Skeletal muscle tissue (tissue), 4 donors: ENCODE measurements around the gene MTRR. TPM values are rescaled to one million over a fixed set of nuclear protein-coding genes. Genes with fewer than 3 reads are reported as not detected.

ENCODE experiments used
- H3K27ac ChIP-seq: one replicate; pipeline ENCODE4 v1.7.0; 2013; ENCODE audit warnings: mild to moderate bottlenecking, low read depth, low read length, inconsistent platforms
- H3K27me3 ChIP-seq, 3 donors: one replicate each; pipeline ENCODE4 v1.7.0; 2013; ENCODE audit warnings: low read length in 3 of 3; ENCODE audit not compliant: control insufficient read depth in 3 of 3, insufficient read depth in 3 of 3
- H3K36me3 ChIP-seq, 3 donors: one replicate each; pipeline ENCODE4 v1.7.0; 2013; ENCODE audit warnings: low read length in 3 of 3; ENCODE audit not compliant: control insufficient read depth in 3 of 3, insufficient read depth in 3 of 3
- H3K4me1 ChIP-seq, 3 donors: one replicate each; pipeline ENCODE4 v1.7.0; 2013; ENCODE audit warnings: low read length in 3 of 3, mild to moderate bottlenecking in 3 of 3; ENCODE audit not compliant: control insufficient read depth in 3 of 3, insufficient read depth in 3 of 3
- H3K4me3 ChIP-seq, 3 donors: one replicate each; pipeline ENCODE4 v1.7.0; 2013; ENCODE audit warnings: low read length in 3 of 3
- H3K9ac ChIP-seq, 3 donors: one replicate each; pipeline ENCODE4 v1.7.0; 2013; ENCODE audit warnings: low read length in 3 of 3, mild to moderate bottlenecking in 3 of 3, moderate library complexity in 2 of 3, low read depth in 1 of 3
- H3K9me3 ChIP-seq, 3 donors: one replicate each; pipeline ENCODE4 v1.7.0; 2013; ENCODE audit warnings: low read length in 3 of 3; ENCODE audit not compliant: control insufficient read depth in 3 of 3
- total RNA-seq: library from RNA; depleted of rRNA; stranded (reverse); fragments of >200 nt; gene quantifications from one replicate; pipeline ENCODE4 v1.2.3, GENCODE V29; 2014
- donor health status: Osteomylitis.

The MTRR gene
- total RNA-seq, 1 donor from 2014 or later, result 29.7 TPM

GRCh38 chr5:7930011-7930410 lies 61.1 kb downstream of the MTRR start:
- Histone ChIP-seq H3K36me3 (no peaks in the 10 kb centered on the region), H3K4me1 (no peaks in the 10 kb centered on the region), H3K4me3 (no peak overlapping the region), H3K9ac (no peak overlapping the region), H3K9me3 (no peaks in the 10 kb centered on the region), H3K27ac (no peak overlapping the region), H3K27me3 (peaks cover 0 to 6% (median 4%) of the 10 kb centered on the region in 3 donors)

GRCh38 chr5:7941692-7942091 lies 72.7 kb downstream of the MTRR start:
- no peak overlapping the region for H3K9ac ChIP-seq
- H3K36me3 ChIP-seq, result no peaks in the 10 kb centered on the region
- no peak overlapping the region for H3K27ac ChIP-seq
- no peaks in the 10 kb centered on the region for H3K9me3 ChIP-seq
- H3K27me3 ChIP-seq, result peaks cover 0 to 4% (median 0%) of the 10 kb centered on the region in 3 donors
- no peak overlapping the region for H3K4me3 ChIP-seq
- no peaks in the 10 kb centered on the region for H3K4me1 ChIP-seq

GRCh38 chr5:7947301-7947700 lies 78.4 kb downstream of the MTRR start:
- H3K9me3 ChIP-seq, result no peaks in the 10 kb centered on the region
- no peak overlapping the region for H3K4me3 ChIP-seq
- no peaks in the 10 kb centered on the region for H3K27me3 ChIP-seq
- H3K27ac ChIP-seq, result no peak overlapping the region
- no peak overlapping the region for H3K9ac ChIP-seq
- H3K36me3 ChIP-seq, result no peaks in the 10 kb centered on the region
- H3K4me1 ChIP-seq, result no peaks in the 10 kb centered on the region

Other genes with a start within 250 kb of the MTRR start
- gene CFAP90, start 18.0 kb upstream of the MTRR start, total RNA-seq, result 0.52 TPM
- gene FASTKD3, start 117 bp upstream of the MTRR start, total RNA-seq, result 8.9 TPM